ENCODE results near the gene NFASC. TPM values are rescaled to one million over a fixed set of nuclear protein-coding genes. Genes with fewer than 3 reads are reported as not detected.

The NFASC gene
- total RNA-seq, 1 experiment from 2014 or later: 1.6 TPM

DNA sequence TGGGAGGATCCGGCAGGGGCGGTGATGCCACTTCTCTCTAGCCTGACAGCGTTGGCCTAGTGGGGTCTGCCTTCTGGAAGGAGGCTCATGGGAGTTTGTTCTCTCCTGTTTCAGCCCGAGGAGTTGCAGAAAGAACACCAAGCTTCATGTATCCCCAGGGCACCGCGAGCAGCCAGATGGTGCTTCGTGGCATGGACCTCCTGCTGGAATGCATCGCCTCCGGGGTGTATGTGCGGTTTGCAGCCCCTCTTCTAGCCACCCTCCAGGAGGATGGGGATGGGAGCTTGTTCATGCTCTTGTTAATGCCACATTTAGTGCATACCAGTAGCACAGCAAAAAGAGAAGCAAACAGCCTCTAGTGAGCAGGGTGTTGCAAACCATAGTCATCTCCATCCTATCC, 97.5 kb downstream of the NFASC start:
- POLR2A ChIA-PET (ENCODE audit: unreplicated experiment): no interaction called here
- CTCF ChIA-PET: interaction anchor here (0.5 kb wide), 1 partner anchor 154 kb away, joined by 3 read pairs; no protein-coding TSS in a partner anchor
- H3K27ac ChIP-seq (ENCODE audit: low read length): no peak overlapping the region
- H3K36me3 ChIP-seq (ENCODE audit: low read depth, low read length): no peaks in the 10 kb centered on the region
- TF ChIP-seq EZH2 (IDR thresholded peaks at IDR 0.05; ENCODE audit: low read length, unreplicated experiment): no peak
- H2AFZ ChIP-seq (ENCODE audit: low read length): no peak overlapping the region
- H3F3A ChIP-seq (ENCODE audit: low read length, unreplicated experiment): no peaks in the 10 kb centered on the region
- no peak overlapping the region for H3K9ac ChIP-seq (ENCODE audit: low read length)
- H3K4me3 ChIP-seq (ENCODE audit: low read length): no peak overlapping the region
- no peak overlapping the region for H3K4me2 ChIP-seq (ENCODE audit: low read length)
- intact Hi-C loops (cut with micrococcal nuclease): no loop called here
- no peak for DNase-seq
- H3K79me2 ChIP-seq (ENCODE audit: low read length): no peaks in the 10 kb centered on the region
- H3K9me2 ChIP-seq (replicated peaks; ENCODE audit: low read length): no peaks in the 10 kb centered on the region
- ATAC-seq: no peak
- H3K4me1 ChIP-seq (ENCODE audit: insufficient read depth, low read length): peaks cover 5% of the 10 kb centered on the region
- H3K9me3 ChIP-seq (ENCODE audit: low read length): no peaks in the 10 kb centered on the region
- BruUV-seq (replicated peaks): no TSS peak
- peaks cover 56% of the 10 kb centered on the region for H3K27me3 ChIP-seq (ENCODE audit: low read length)
- no peaks in the 10 kb centered on the region for H4K20me1 ChIP-seq (ENCODE audit: low read length)

DNA sequence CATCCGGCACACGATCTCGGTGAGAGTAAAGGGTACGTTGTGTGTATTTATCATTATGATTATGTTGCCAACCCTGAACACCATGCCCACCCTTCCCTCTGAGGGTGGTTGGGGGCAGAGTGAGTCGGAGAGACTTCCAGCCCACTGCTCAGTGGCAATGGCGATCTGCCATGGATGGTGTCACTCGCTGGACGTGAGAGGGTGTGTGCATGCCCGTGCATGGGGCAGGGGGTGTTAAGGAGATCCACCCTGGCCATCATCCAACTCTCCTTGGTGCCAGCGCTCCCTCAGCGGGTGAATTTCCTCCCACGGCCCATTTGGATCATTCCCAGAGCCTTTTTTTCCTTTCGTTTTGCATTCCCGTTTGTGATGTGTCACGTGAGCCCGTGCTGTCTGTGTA, 98.3 kb downstream of the NFASC start:
- ChIA-PET POLR2A (ENCODE audit: unreplicated experiment) (no interaction called here), CTCF (no interaction called here)
- no peak for DNase-seq

DNA sequence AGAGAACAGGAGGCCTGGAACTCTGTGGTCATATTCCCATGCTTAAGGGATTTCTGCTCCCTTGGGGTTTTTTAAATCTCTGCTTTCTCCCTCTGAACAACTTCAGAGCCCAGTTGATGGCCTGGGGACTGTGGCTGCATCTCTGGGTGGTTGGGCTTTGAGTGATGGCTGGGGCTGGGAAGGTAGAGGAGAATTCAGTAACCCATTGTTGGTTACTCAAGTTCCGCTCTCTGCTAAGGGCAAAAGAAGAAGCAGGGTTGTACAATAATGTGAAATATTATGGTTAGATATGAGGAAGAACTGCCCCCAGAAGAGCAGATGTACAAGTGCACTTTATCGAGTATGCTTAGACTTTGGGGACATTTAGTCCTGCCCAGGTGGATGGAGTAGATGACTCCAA, 100.3 kb downstream of the NFASC start:
- no peak overlapping the region for H2AFZ ChIP-seq (ENCODE audit: low read length)
- no peak overlapping the region for H3K4me2 ChIP-seq (ENCODE audit: low read length)
- BruUV-seq (replicated peaks): no TSS peak
- intact Hi-C loops (cut with micrococcal nuclease): no loop called here
- H3K79me2 ChIP-seq (ENCODE audit: low read length): no peaks in the 10 kb centered on the region
- ATAC-seq: no peak
- H3K27ac ChIP-seq (ENCODE audit: low read length): no peak overlapping the region
- H3K36me3 ChIP-seq (ENCODE audit: low read depth, low read length): no peaks in the 10 kb centered on the region
- ChIA-PET POLR2A (ENCODE audit: unreplicated experiment) (no interaction called here), CTCF (no interaction called here)
- TF ChIP-seq, protein P1, sequence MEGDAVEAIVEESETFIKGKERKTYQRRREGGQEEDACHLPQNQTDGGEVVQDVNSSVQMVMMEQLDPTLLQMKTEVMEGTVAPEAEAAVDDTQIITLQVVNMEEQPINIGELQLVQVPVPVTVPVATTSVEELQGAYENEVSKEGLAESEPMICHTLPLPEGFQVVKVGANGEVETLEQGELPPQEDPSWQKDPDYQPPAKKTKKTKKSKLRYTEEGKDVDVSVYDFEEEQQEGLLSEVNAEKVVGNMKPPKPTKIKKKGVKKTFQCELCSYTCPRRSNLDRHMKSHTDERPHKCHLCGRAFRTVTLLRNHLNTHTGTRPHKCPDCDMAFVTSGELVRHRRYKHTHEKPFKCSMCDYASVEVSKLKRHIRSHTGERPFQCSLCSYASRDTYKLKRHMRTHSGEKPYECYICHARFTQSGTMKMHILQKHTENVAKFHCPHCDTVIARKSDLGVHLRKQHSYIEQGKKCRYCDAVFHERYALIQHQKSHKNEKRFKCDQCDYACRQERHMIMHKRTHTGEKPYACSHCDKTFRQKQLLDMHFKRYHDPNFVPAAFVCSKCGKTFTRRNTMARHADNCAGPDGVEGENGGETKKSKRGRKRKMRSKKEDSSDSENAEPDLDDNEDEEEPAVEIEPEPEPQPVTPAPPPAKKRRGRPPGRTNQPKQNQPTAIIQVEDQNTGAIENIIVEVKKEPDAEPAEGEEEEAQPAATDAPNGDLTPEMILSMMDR (conservative IDR thresholded peaks at IDR 0.05; ENCODE audit: low read depth, low read length): no peak
- peaks cover 5% of the 10 kb centered on the region for H3K4me1 ChIP-seq (ENCODE audit: insufficient read depth, low read length)
- H3K9ac ChIP-seq (ENCODE audit: low read length): no peak overlapping the region
- DNase-seq: no peak
- H3K9me2 ChIP-seq (replicated peaks; ENCODE audit: low read length): no peaks in the 10 kb centered on the region
- H3K27me3 ChIP-seq (ENCODE audit: low read length): peaks cover 28% of the 10 kb centered on the region
- no peak overlapping the region for H3K4me3 ChIP-seq (ENCODE audit: low read length)
- no peaks in the 10 kb centered on the region for H4K20me1 ChIP-seq (ENCODE audit: low read length)
- no peaks in the 10 kb centered on the region for H3F3A ChIP-seq (ENCODE audit: low read length, unreplicated experiment)
- no peaks in the 10 kb centered on the region for H3K9me3 ChIP-seq (ENCODE audit: low read length)

More for the DNA sequence above, 98.3 kb downstream of the NFASC start:
- H3F3A ChIP-seq (ENCODE audit: low read length, unreplicated experiment): no peaks in the 10 kb centered on the region
- no TSS peak for BruUV-seq (replicated peaks)
- TF ChIP-seq EZH2phosphoT487 (IDR thresholded peaks at IDR 0.05; ENCODE audit: borderline replicate concordance, low read length) (no peak), EZH2 (IDR thresholded peaks at IDR 0.05; ENCODE audit: low read length, unreplicated experiment) (no peak)
- TF ChIP-seq, protein P1 (conservative IDR thresholded peaks at IDR 0.05; ENCODE audit: low read depth, low read length): no peak
- H3K4me2 ChIP-seq (ENCODE audit: low read length): no peak overlapping the region
- H3K36me3 ChIP-seq (ENCODE audit: low read depth, low read length): no peaks in the 10 kb centered on the region
- intact Hi-C loops (cut with micrococcal nuclease): no loop called here
- no peak overlapping the region for H3K4me3 ChIP-seq (ENCODE audit: low read length)
- no peak for ATAC-seq
- H4K20me1 ChIP-seq (ENCODE audit: low read length): no peaks in the 10 kb centered on the region
- no peaks in the 10 kb centered on the region for H3K9me3 ChIP-seq (ENCODE audit: low read length)
- no peak overlapping the region for H3K27ac ChIP-seq (ENCODE audit: low read length)
- H3K27me3 ChIP-seq (ENCODE audit: low read length): peaks cover 48% of the 10 kb centered on the region
- H3K9ac ChIP-seq (ENCODE audit: low read length): no peak overlapping the region
- H3K79me2 ChIP-seq (ENCODE audit: low read length): no peaks in the 10 kb centered on the region
- H2AFZ ChIP-seq (ENCODE audit: low read length): no peak overlapping the region
- H3K4me1 ChIP-seq (ENCODE audit: insufficient read depth, low read length): peaks cover 5% of the 10 kb centered on the region
- H3K9me2 ChIP-seq (replicated peaks; ENCODE audit: low read length): no peaks in the 10 kb centered on the region
